HG03095 (cell line): Measurements from ENCODE around the gene PTTG1IP.

ENCODE experiments used
- ATAC-seq: cut with Tn5 transposase; IDR thresholded peaks from one replicate; pipeline ENCODE4 v1.9.1; 2021; ENCODE audit warnings: moderate library complexity; ENCODE audit not compliant: unreplicated experiment

PTTG1IP gene

GRCh38 chr21:44803651-44804050, 69.8 kb downstream of the PTTG1IP start:
- ATAC-seq: no peak

DNA sequence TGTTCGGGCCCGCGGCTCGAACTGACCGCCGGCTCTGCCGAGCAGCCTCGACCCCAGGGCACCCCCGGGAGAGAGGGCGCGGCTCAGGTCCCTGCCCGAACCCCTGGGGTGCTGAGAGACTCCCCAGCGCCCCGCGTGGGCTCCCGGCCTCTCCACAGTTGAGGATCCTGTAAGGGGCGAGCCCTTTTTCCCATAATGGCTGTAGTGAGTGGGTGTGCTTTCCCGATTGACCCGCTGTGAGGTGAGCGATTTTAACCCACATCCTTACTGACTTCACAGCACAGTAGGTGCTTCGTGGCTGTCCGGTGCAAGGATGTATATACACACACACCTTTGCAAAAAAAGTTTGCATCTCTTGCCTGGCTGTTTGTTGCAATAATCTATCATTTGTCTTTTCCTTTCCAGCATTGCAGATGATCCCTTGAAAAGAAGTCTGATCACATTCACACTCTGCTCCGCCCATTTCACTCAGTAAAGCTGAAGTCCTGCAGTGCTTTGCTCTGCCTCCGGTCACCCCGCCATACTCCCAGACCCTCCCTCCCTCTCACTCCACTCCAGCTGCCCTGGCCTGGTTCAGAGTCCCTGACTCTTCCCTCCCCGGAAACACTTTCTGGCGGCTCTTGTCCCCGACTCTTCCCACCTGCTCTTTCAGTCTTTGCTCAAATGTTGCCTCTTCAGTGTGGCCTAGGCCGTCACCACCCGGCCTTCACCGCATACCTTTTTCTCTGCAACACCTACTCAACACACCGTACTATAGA, 70.9 kb downstream of the PTTG1IP start:
- no peak for ATAC-seq

- ATAC-seq: peak; percentile 79
Measured at GRCh38 chr21:44801468-44802395, 71.8 kb downstream of the PTTG1IP start, which contains the start of gene UBE2G2. Gene UBE2G2, minus strand, starts transcription at chr21:44801820. Its CDS starts 72 bp downstream, at chr21:44801748.

DNA sequence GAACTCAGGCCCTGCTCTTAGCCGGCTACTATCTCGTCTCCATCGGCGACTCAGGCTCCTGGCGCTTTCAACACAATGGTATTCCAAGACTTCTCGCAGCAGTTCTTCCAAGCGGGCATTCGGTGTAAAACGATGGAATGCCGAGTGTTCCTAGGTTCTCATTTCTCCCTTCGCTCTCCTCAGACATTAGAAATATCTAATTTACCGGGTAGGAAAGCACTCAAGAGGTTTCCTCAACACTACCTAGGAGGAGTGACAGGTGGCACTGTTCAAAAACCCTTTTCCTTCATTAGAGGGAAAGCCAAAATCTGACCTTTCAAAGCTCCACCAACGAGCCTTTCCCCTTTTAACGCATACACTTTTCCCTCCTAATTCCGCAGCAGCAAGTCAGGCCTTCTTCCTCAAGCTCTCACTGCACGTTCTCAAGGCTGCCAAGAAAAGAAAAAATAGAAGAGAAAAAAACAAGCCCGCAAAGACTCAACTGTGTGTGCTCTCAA, 72.5 kb downstream of the PTTG1IP start:
- ATAC-seq: no peak

GRCh38 chr21:44800103-44800502, 73.4 kb downstream of the PTTG1IP start:
- ATAC-seq: no peak

DNA sequence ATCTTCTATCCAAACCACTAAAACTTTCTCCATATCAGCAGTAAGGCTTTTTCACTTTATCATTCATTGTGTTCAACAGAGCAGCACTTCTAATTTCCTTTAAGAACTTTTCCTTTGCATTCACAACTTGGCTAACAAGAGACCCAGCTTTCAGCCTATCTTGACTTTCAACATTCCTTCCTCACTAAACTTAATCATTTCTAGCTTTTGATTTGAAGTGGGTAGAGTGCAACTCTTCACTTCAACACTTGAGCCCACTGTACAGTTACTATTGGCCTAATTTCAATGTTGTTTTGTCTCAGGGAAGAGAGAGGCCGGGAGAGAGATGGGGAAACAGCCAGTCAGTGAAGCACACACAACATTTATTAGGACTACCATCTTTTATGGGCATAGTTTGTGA, 73.8 kb downstream of the PTTG1IP start:
- no peak for ATAC-seq
